ENCODE measurements around the gene ARFGAP2. TPM values are rescaled to one million over a fixed set of nuclear protein-coding genes. Genes with fewer than 3 reads are reported as not detected.

Gene ARFGAP2
- polyA plus RNA-seq, 1 donor (not counting 4 experiments of a cell fraction or from before 2014, with no cell fraction given), result 51.0 TPM

GRCh38 chr11:47163898-47164297 is 12.8 kb downstream of the ARFGAP2 start:
- Histone ChIP-seq H3K4me1 (ENCODE audit: control insufficient read depth, extremely low read depth, insufficient read depth, low read length) (no peaks in the 10 kb centered on the region), H3K9ac (ENCODE audit: control insufficient read depth, extremely low read depth, insufficient read depth, low read length) (no peak overlapping the region), H3K4me2 (ENCODE audit: control insufficient read depth, extremely low read depth, insufficient read depth, low read depth, low read length) (no peak overlapping the region), H3K27ac (ENCODE audit: control insufficient read depth, insufficient read depth, low read length) (no peak overlapping the region), H3K4me3 (ENCODE audit: control insufficient read depth in 2 of 3, extremely low read depth in 1 of 3, insufficient read depth in 2 of 3, low read depth in 1 of 3, low read length in 3 of 3) (no peak overlapping the region), H3K9me3 (ENCODE audit: control insufficient read depth, low read depth, low read length) (no peaks in the 10 kb centered on the region), H3K36me3 (ENCODE audit: control insufficient read depth in 2 of 2, extremely low read depth in 1 of 2, insufficient read depth in 2 of 2, low read length in 2 of 2) (peaks cover 40 to 41% of the 10 kb centered on the region in 2 experiments), H3K79me2 (ENCODE audit: control insufficient read depth, insufficient read depth, low read length) (peaks cover 3% of the 10 kb centered on the region), H2AFZ (ENCODE audit: control insufficient read depth, low read length) (no peak overlapping the region), H3K9me1 (ENCODE audit: control insufficient read depth, extremely low read depth, insufficient read depth, low read length) (no peaks in the 10 kb centered on the region), H3K27me3 (ENCODE audit: control insufficient read depth, extremely low read depth, insufficient read depth, low read length) (no peaks in the 10 kb centered on the region), H4K20me1 (ENCODE audit: control insufficient read depth, extremely low read depth, insufficient read depth, low read length) (no peaks in the 10 kb centered on the region)
- FAIRE-seq, result no peak
- no peak for DNase-seq (ENCODE audit: low read depth, low spot score)
- TF ChIP-seq EZH2 (IDR thresholded peaks at IDR 0.05; ENCODE audit: low read length) (no peak), CTCF (optimal IDR thresholded peaks at IDR 0.05 in 1 of 3, IDR thresholded peaks at IDR 0.05 in 1 of 3, conservative IDR thresholded peaks at IDR 0.05 in 1 of 3; ENCODE audit: extremely low read depth in 1 of 3, insufficient read depth in 2 of 3, low read length in 3 of 3) (no peak)
- dilution Hi-C loops (cut with MboI; ENCODE audit: extremely low pct_ligation_motif_present, low sequenced_read_pairs), result no loop called here

GRCh38 chr11:47163193-47163592 is 13.5 kb downstream of the ARFGAP2 start:
- Histone ChIP-seq H2AFZ (ENCODE audit: control insufficient read depth, low read length) (no peak overlapping the region), H4K20me1 (ENCODE audit: control insufficient read depth, extremely low read depth, insufficient read depth, low read length) (no peaks in the 10 kb centered on the region), H3K27me3 (ENCODE audit: control insufficient read depth, extremely low read depth, insufficient read depth, low read length) (no peaks in the 10 kb centered on the region), H3K4me2 (ENCODE audit: control insufficient read depth, extremely low read depth, insufficient read depth, low read depth, low read length) (no peak overlapping the region), H3K4me1 (ENCODE audit: control insufficient read depth, extremely low read depth, insufficient read depth, low read length) (no peaks in the 10 kb centered on the region), H3K36me3 (ENCODE audit: control insufficient read depth in 2 of 2, extremely low read depth in 1 of 2, insufficient read depth in 2 of 2, low read length in 2 of 2) (peaks cover 35 to 36% of the 10 kb centered on the region in 2 experiments), H3K9me3 (ENCODE audit: control insufficient read depth, low read depth, low read length) (no peaks in the 10 kb centered on the region), H3K79me2 (ENCODE audit: control insufficient read depth, insufficient read depth, low read length) (no peaks in the 10 kb centered on the region), H3K9ac (ENCODE audit: control insufficient read depth, extremely low read depth, insufficient read depth, low read length) (no peak overlapping the region), H3K27ac (ENCODE audit: control insufficient read depth, insufficient read depth, low read length) (no peak overlapping the region), H3K9me1 (ENCODE audit: control insufficient read depth, extremely low read depth, insufficient read depth, low read length) (no peaks in the 10 kb centered on the region), H3K4me3 (ENCODE audit: control insufficient read depth in 2 of 3, extremely low read depth in 1 of 3, insufficient read depth in 2 of 3, low read depth in 1 of 3, low read length in 3 of 3) (no peak overlapping the region)
- no peak for FAIRE-seq
- DNase-seq (ENCODE audit: low read depth, low spot score), result no peak
- dilution Hi-C loops (cut with MboI; ENCODE audit: extremely low pct_ligation_motif_present, low sequenced_read_pairs), result no loop called here
- TF ChIP-seq CTCF (optimal IDR thresholded peaks at IDR 0.05 in 1 of 3, IDR thresholded peaks at IDR 0.05 in 1 of 3, conservative IDR thresholded peaks at IDR 0.05 in 1 of 3; ENCODE audit: extremely low read depth in 1 of 3, insufficient read depth in 2 of 3, low read length in 3 of 3), result no peak
- no peak for TF ChIP-seq EZH2 (IDR thresholded peaks at IDR 0.05; ENCODE audit: low read length)
